Stimulated activated effector memory CD8-positive, alpha-beta T cell treated with anti-CD3 and anti-CD28 coated beads, Interleukin-12 subunit alpha, Interleukin-12 subunit beta, amount 100 ng/mL, for 72 hours (primary cell): ENCODE measurements around the gene RALGPS1.
"Not testable (repeated sequence)": the region's sequence is repeated elsewhere in the genome, so short reads cannot be mapped to it uniquely, and the experiment has no call there.

ENCODE experiments used
- ATAC-seq: fragments of 150-1000 bp; cut with Tn5 transposase; 2 replicates; pipeline ENCODE4 v1.10.0; 2021
- DNase-seq, 2 donors: peaks; one replicate each; pipeline ENCODE4 v3.0.0; 2021 to 2022; ENCODE audit warnings: low spot score in 2 of 2
- H3K27ac Mint-ChIP-seq: one replicate; pipeline ENCODE4 v1.8.0; 2022; ENCODE audit warnings: mild to moderate bottlenecking, mixed read lengths
- H3K36me3 Mint-ChIP-seq: one replicate; pipeline ENCODE4 v1.8.0; 2022; ENCODE audit warnings: mild to moderate bottlenecking, mixed read lengths
- H3K4me1 Mint-ChIP-seq: one replicate; pipeline ENCODE4 v1.8.0; 2022; ENCODE audit warnings: mixed read lengths
- H3K4me3 Mint-ChIP-seq: one replicate; pipeline ENCODE4 v1.8.0; 2022; ENCODE audit warnings: mild to moderate bottlenecking, mixed read lengths
- H3K9me3 Mint-ChIP-seq: one replicate; pipeline ENCODE4 v1.8.0; 2022; ENCODE audit warnings: mixed read lengths

Gene RALGPS1

DNA sequence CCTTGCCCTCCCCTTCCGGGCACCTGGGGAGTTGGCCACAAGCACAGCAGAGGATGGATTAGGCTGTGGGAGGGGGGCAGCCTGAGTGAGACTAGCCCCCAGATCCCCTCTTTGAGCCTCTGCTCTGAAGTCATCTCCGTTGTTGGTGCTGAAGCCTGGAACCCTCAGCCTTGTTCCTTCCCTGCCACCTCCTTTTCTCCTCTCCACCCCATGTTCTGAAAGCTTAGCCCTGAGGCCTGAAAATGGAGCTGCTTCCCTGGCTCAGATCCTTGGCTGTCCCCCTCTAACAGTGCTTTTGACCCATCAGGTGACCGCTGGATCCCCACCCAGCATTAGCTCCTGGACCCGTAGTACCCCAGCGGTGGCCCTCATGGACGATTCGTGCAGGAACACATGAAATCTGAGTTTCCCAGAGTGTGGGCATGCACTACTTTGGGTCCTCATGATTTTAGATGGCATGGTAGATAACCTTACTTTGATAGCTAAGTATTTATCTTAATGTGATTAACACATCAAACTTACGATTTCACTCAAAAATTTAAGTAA lies 229.4 kb downstream of the RALGPS1 start:
- no peak for DNase-seq
- Mint-ChIP-seq H3K4me3 (no peak overlapping the region), H3K27ac (no peak overlapping the region), H3K9me3 (no peaks in the 10 kb centered on the region), H3K4me1 (peaks cover 6% of the 10 kb centered on the region), H3K36me3 (no peaks in the 10 kb centered on the region)
- no peak for ATAC-seq

DNA sequence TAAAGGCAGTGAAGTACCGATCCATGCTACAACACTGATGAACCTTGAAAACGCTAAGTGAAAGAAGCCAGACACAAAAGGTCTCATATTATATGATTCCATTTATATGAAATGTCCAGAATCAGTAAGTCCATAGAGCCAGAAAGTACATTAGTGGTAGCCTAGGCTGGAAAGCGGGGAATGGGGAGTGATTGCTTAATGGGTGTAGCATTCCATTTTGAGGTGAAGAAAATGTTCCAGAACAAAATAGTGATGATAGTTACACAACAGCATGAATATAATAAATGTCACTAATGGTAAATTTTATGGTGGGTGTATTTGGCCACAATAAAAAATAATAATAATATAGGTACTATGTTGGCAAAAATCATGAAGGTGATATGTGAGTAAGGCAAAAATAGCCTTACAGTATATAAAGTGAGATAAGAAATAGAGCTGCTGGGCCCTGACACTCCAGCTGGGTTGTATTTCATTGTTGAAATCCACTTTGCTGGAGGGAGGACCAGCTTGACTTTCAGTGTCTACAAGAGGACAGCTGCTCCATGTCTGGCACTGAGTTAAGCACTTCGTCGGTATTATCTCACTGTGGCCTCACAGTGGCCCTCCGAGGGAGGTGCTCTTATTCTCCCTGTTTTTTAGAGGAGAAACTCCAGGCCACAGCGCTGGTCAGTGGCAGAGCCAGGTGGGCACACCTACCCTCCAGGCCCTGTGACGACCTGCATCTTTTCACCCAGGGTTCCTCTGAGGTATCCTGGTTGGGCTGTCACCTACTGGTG lies 230.3 kb downstream of the RALGPS1 start:
- Mint-ChIP-seq H3K27ac (no peak overlapping the region), H3K4me3 (no peak overlapping the region), H3K4me1 (peaks cover 6% of the 10 kb centered on the region), H3K36me3 (no peaks in the 10 kb centered on the region), H3K9me3 (no peaks in the 10 kb centered on the region)
- DNase-seq (no peak), ATAC-seq (no peak)

DNA sequence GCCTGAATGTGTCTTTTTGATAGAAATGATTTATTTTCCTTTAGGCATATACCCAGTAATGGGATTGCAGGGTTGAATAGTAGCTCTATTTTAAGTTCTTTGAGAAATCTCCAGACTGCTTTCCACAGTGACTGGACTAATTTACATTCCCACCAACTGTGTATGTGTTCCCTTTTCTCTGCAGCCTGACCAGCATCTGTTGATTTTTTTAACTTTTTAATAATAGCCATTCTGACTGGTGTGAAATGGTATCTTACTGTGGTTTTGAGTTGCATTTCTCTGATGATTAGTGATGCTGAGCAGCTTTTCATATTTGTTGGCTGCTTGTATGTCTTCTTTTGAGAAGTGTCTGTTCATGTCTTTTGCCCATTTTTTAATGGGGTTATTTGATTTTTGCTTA lies 232.3 kb downstream of the RALGPS1 start:
- not testable (repeated sequence) for H3K9me3 Mint-ChIP-seq, ATAC-seq, H3K4me1 Mint-ChIP-seq, H3K4me3 Mint-ChIP-seq, H3K27ac Mint-ChIP-seq, H3K36me3 Mint-ChIP-seq
- peak in 1 of 2 donors; percentile 8 for DNase-seq

GRCh38 chr9:127147251-127147650 lies 232.7 kb downstream of the RALGPS1 start:
- ATAC-seq (no peak), DNase-seq (no peak)
- Mint-ChIP-seq H3K9me3 (no peaks in the 10 kb centered on the region), H3K36me3 (no peaks in the 10 kb centered on the region), H3K4me3 (no peak overlapping the region), H3K4me1 (no peaks in the 10 kb centered on the region), H3K27ac (no peak overlapping the region)

GRCh38 chr9:127148014-127148413 lies 233.4 kb downstream of the RALGPS1 start:
- no peak overlapping the region for H3K4me3 Mint-ChIP-seq
- DNase-seq, result peak in 1 of 2 donors; percentile 37
- ATAC-seq, result no peak
- H3K9me3 Mint-ChIP-seq, result no peaks in the 10 kb centered on the region
- no peaks in the 10 kb centered on the region for H3K36me3 Mint-ChIP-seq
- H3K27ac Mint-ChIP-seq, result no peak overlapping the region
- H3K4me1 Mint-ChIP-seq, result no peaks in the 10 kb centered on the region

- no peaks in the 10 kb centered on the region for H3K9me3 Mint-ChIP-seq
- no peak overlapping the region for H3K4me3 Mint-ChIP-seq
- ATAC-seq (no peak), DNase-seq (peak in 1 of 2 donors; percentile 30)
- no peaks in the 10 kb centered on the region for H3K36me3 Mint-ChIP-seq
- no peaks in the 10 kb centered on the region for H3K4me1 Mint-ChIP-seq
- no peak overlapping the region for H3K27ac Mint-ChIP-seq
These were observed 234.4 kb downstream of the RALGPS1 start for GRCh38 chr9:127149010-127149409.

DNA sequence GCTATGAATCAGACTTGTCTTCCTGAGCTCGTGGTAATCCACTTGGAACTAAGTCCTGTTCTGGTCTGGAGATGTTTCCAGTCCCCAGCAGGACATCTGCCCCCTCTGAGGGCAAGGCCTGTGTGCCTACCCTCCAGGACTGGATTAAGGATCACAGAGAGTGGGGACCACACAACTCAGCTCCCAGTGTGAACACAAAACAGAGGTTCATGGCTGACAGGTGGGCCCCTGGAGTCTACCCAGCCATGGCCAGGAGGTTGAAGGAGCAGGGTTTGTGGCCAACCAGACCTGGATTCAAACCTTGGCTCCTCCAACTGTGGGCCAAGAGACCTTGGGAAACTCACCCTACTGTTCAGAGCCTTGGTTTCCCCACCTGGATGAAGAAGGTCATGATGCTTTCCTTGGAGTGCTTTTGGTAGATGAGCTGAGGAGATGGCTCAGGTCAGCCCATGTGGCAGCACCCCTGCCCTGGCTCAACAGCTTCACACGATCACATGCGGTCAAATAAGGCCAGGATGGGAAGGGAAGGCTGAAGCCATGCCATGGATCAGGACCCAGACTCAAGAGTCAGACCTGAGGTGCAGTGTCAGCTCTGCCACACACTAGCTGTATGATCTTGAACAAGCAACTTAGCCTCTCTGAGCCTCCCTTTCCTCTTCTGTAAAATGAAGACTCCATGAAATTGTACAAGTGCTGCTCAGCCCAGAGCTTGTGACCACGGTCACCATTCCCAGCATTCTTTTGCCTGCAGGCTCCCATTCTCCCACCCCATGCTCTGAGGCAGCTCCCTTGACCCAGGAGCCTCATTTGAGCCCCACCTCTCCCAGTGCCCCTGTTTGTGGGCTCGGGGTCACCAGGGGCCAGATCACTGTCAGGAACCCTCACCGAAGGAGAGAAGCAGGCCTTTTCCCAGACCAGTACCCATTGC lies 235.1 kb downstream of the RALGPS1 start:
- H3K4me1 Mint-ChIP-seq, result peaks cover 3% of the 10 kb centered on the region
- H3K9me3 Mint-ChIP-seq, result no peaks in the 10 kb centered on the region
- peak in 1 of 2 donors; percentile 38 for DNase-seq
- no peak overlapping the region for H3K4me3 Mint-ChIP-seq
- H3K27ac Mint-ChIP-seq, result no peak overlapping the region
- ATAC-seq, result no peak
- no peaks in the 10 kb centered on the region for H3K36me3 Mint-ChIP-seq

DNA sequence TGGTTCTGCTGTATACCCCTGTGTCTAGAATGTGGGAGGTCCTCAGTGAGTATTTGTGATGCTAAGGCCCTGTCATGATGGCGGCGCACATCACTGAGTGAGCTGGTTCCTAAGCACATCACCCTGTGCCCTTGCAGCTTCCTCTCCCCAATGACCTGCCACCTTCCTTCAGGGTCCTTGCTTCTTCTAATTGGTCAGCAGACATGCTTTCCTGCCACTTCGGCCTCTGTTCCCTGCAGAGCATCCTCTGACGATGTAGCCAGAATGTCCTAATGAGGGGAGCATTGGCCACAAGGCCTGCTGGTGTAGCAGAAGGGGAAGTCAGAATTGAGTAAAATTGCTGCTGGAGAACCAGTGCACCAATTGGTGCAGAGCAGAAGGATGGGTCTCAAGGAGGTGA lies 238.9 kb downstream of the RALGPS1 start:
- no peak overlapping the region for H3K4me3 Mint-ChIP-seq
- ATAC-seq, result no peak
- H3K36me3 Mint-ChIP-seq, result no peaks in the 10 kb centered on the region
- no peak for DNase-seq
- H3K4me1 Mint-ChIP-seq, result peaks cover 9% of the 10 kb centered on the region
- no peak overlapping the region for H3K27ac Mint-ChIP-seq
- H3K9me3 Mint-ChIP-seq, result no peaks in the 10 kb centered on the region

GRCh38 chr9:127154003-127154389 lies 239.4 kb downstream of the RALGPS1 start:
- Mint-ChIP-seq H3K36me3 (no peaks in the 10 kb centered on the region), H3K9me3 (no peaks in the 10 kb centered on the region), H3K4me3 (no peak overlapping the region), H3K27ac (no peak overlapping the region), H3K4me1 (peaks cover 9% of the 10 kb centered on the region)
- no peak for ATAC-seq
- no peak for DNase-seq

DNA sequence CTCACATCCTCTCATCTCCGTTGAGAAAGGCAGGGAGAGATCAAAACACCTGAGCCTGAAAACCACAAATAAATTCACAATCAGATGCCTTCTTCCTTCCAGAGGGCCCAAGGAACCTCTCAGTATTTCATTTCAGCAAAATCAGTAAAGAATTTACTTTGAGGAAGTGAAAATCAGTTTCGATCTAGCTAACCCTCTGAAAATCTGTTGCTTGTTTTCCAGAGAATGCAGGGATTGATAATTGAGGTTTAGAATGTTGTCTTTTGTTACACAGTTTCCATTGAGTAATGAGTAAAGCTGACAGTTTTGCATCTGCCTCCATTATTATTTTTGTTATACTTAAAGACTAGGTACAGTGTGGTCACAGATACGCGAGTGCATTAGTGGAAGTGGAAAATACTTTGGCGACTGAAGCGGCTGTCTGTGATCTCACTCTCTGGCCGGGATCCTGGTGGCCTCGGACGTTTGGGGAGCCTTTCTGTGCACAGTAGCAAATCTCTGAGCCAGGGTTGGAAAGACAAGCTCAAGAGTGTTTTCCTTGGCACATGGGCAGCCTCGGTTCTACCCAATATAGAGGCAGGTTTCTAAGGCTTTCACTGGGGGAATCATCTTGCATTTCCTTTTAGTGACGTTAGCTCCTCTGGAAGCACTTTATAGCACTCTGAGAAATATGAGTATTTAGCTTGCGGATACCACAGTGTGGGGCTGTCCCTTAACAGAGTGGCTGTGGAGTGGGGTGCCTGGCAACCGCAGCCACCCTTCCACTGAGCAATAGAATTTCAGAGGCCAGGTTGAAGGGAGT lies 240.0 kb downstream of the RALGPS1 start:
- Mint-ChIP-seq H3K4me1 (peaks cover 9% of the 10 kb centered on the region), H3K4me3 (no peak overlapping the region)

GRCh38 chr9:127155314-127155960 lies 240.9 kb downstream of the RALGPS1 start:
- no peak for DNase-seq
- H3K4me3 Mint-ChIP-seq, result no peak overlapping the region
- H3K4me1 Mint-ChIP-seq, result peaks cover 9% of the 10 kb centered on the region
- no peaks in the 10 kb centered on the region for H3K9me3 Mint-ChIP-seq
- no peak overlapping the region for H3K27ac Mint-ChIP-seq
- H3K36me3 Mint-ChIP-seq, result no peaks in the 10 kb centered on the region
- ATAC-seq, result no peak

More for the DNA sequence above, 240.0 kb downstream of the RALGPS1 start:
- DNase-seq (no peak), ATAC-seq (peak; percentile 77)
- Mint-ChIP-seq H3K36me3 (no peaks in the 10 kb centered on the region), H3K9me3 (no peaks in the 10 kb centered on the region), H3K27ac (no peak overlapping the region)

GRCh38 chr9:127158786-127159324 lies 244.3 kb downstream of the RALGPS1 start:
- Mint-ChIP-seq H3K4me1 (peaks cover 28% of the 10 kb centered on the region), H3K27ac (no peak overlapping the region), H3K9me3 (no peaks in the 10 kb centered on the region), H3K4me3 (no peak overlapping the region), H3K36me3 (no peaks in the 10 kb centered on the region)
- ATAC-seq (no peak), DNase-seq (no peak)

DNA sequence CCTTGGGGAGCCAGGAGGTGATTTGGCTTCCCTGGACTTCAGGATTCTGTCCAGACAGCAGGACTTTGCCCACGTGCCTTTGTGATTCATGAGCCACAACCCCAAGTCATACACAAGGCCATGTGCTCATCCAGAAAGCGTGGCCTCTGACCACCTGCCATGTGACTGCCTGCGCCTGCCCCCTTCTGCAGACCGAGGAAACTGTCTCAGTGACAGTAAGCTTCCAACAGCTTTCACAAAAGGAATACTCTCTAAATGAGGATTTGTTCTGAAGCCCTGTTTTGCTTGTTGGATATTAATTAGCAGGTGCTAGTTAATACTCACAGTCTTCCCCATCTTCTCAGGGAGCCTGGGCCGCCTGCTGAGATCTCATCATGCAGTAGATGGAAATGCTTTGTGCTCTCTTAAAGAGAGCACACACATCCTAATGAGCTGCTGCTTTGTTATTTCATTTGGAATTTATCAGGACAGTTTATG lies 244.8 kb downstream of the RALGPS1 start:
- Mint-ChIP-seq H3K36me3 (no peaks in the 10 kb centered on the region), H3K9me3 (no peaks in the 10 kb centered on the region), H3K27ac (no peak overlapping the region), H3K4me3 (no peak overlapping the region), H3K4me1 (peaks cover 28% of the 10 kb centered on the region)
- DNase-seq (no peak), ATAC-seq (peak; percentile 45)

GRCh38 chr9:127159949-127160610 lies 245.5 kb downstream of the RALGPS1 start:
- Mint-ChIP-seq H3K4me1 (peaks cover 21% of the 10 kb centered on the region), H3K36me3 (no peaks in the 10 kb centered on the region), H3K27ac (no peak overlapping the region), H3K9me3 (no peaks in the 10 kb centered on the region), H3K4me3 (no peak overlapping the region)
- DNase-seq (no peak), ATAC-seq (no peak)
